Measurements from ENCODE around the gene SMIM35.

GRCh38 chr11:118007040-118007439, 79.7 kb downstream of the SMIM35 start:
- TF ChIP-seq, protein P1, sequence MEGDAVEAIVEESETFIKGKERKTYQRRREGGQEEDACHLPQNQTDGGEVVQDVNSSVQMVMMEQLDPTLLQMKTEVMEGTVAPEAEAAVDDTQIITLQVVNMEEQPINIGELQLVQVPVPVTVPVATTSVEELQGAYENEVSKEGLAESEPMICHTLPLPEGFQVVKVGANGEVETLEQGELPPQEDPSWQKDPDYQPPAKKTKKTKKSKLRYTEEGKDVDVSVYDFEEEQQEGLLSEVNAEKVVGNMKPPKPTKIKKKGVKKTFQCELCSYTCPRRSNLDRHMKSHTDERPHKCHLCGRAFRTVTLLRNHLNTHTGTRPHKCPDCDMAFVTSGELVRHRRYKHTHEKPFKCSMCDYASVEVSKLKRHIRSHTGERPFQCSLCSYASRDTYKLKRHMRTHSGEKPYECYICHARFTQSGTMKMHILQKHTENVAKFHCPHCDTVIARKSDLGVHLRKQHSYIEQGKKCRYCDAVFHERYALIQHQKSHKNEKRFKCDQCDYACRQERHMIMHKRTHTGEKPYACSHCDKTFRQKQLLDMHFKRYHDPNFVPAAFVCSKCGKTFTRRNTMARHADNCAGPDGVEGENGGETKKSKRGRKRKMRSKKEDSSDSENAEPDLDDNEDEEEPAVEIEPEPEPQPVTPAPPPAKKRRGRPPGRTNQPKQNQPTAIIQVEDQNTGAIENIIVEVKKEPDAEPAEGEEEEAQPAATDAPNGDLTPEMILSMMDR (IDR thresholded peaks at IDR 0.05) = no peak
- no peak for TF ChIP-seq SMC3 (IDR thresholded peaks at IDR 0.05; ENCODE audit: low read depth, low read length)
- no peak for TF ChIP-seq RCOR1 (IDR thresholded peaks at IDR 0.05; ENCODE audit: low read length)
- no peak for TF ChIP-seq JUND (IDR thresholded peaks at IDR 0.05)
- no peak for TF ChIP-seq CHD2 (IDR thresholded peaks at IDR 0.05; ENCODE audit: low read length, partially characterized antibody)
- TF ChIP-seq EP300 (IDR thresholded peaks at IDR 0.05; ENCODE audit: borderline replicate concordance in 1 of 2, low read depth in 1 of 2, low read length in 1 of 2) = no peak
- TF ChIP-seq NFIC (IDR thresholded peaks at IDR 0.05; ENCODE audit: borderline replicate concordance) = no peak
- TF ChIP-seq NRF1 (IDR thresholded peaks at IDR 0.05; ENCODE audit: low read depth, low read length) = no peak
- TF ChIP-seq RAD21 (IDR thresholded peaks at IDR 0.05; ENCODE audit: low read length) = no peak
- no peak for TF ChIP-seq EZH2phosphoT487 (IDR thresholded peaks at IDR 0.05; ENCODE audit: borderline replicate concordance, low read depth)
- no peak for TF ChIP-seq RFX5 (IDR thresholded peaks at IDR 0.05; ENCODE audit: low read length)
- TF ChIP-seq RXRA (IDR thresholded peaks at IDR 0.05; ENCODE audit: borderline replicate concordance, low read depth) = no peak
- TF ChIP-seq, protein P2, sequence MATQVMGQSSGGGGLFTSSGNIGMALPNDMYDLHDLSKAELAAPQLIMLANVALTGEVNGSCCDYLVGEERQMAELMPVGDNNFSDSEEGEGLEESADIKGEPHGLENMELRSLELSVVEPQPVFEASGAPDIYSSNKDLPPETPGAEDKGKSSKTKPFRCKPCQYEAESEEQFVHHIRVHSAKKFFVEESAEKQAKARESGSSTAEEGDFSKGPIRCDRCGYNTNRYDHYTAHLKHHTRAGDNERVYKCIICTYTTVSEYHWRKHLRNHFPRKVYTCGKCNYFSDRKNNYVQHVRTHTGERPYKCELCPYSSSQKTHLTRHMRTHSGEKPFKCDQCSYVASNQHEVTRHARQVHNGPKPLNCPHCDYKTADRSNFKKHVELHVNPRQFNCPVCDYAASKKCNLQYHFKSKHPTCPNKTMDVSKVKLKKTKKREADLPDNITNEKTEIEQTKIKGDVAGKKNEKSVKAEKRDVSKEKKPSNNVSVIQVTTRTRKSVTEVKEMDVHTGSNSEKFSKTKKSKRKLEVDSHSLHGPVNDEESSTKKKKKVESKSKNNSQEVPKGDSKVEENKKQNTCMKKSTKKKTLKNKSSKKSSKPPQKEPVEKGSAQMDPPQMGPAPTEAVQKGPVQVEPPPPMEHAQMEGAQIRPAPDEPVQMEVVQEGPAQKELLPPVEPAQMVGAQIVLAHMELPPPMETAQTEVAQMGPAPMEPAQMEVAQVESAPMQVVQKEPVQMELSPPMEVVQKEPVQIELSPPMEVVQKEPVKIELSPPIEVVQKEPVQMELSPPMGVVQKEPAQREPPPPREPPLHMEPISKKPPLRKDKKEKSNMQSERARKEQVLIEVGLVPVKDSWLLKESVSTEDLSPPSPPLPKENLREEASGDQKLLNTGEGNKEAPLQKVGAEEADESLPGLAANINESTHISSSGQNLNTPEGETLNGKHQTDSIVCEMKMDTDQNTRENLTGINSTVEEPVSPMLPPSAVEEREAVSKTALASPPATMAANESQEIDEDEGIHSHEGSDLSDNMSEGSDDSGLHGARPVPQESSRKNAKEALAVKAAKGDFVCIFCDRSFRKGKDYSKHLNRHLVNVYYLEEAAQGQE (IDR thresholded peaks at IDR 0.05; ENCODE audit: low read depth, low read length) = no peak

All from SK-N-SH (cell line).